ENCODE results near the gene MICU1. TPM values are rescaled to one million over a fixed set of nuclear protein-coding genes. Genes with fewer than 3 reads are reported as not detected.
A peak's percentile ranks its signal among the peaks of the same experiment; 100 is the strongest.

Gene MICU1
- polyA plus RNA-seq, 1 donor (not counting 4 experiments of a cell fraction or from before 2014, with no cell fraction given), result 19.4 TPM

DNA sequence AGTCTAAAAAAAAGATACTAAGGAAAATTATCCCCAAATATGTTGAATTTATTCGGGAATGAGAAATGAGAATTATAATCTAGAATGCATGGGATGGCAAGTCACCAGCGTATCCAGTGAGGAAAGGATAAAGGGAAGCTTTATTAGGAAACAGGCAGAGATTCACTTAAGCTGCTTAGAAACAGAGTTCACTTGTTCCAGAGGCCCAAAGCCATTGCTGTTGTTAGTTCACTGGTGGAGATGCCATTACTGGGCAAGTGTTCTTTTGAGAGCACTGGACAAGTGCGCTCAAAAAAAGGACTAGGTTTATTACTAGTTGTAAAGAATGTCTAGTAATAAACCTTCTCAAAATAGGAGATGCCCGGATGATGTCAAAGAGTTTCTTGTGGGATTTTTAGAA, 51.2 kb downstream of the MICU1 start:
- no peaks in the 10 kb centered on the region for H3K4me1 ChIP-seq (ENCODE audit: control insufficient read depth, extremely low read depth, insufficient read depth, low read length)

DNA sequence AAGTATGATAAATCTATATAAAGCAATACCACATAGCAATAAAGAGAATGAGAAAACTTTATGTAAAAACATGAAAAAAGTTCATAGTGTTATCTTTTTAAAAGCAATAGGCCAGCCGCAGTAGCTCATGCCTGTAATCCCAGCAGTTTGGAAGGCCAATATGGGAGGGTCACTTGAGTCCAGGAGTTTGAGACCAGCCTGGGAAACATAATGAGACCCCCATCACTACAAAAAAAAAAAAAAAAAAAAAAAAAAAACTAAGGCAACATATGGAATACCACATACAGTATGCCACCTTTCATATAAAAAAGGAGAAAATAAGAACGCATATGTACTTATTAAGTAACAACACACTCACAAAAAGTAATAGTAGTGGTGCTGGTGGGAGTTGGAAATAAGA, 52.8 kb downstream of the MICU1 start:
- Histone ChIP-seq H3K79me2 (ENCODE audit: control insufficient read depth, insufficient read depth, low read length) (no peaks in the 10 kb centered on the region), H3K27me3 (ENCODE audit: control insufficient read depth, extremely low read depth, insufficient read depth, low read length) (no peaks in the 10 kb centered on the region), H3K4me3 (ENCODE audit: control insufficient read depth in 2 of 3, extremely low read depth in 1 of 3, insufficient read depth in 2 of 3, low read depth in 1 of 3, low read length in 3 of 3) (no peak overlapping the region), H3K4me2 (ENCODE audit: control insufficient read depth, extremely low read depth, insufficient read depth, low read depth, low read length) (no peak overlapping the region), H3K4me1 (ENCODE audit: control insufficient read depth, extremely low read depth, insufficient read depth, low read length) (no peaks in the 10 kb centered on the region), H3K9ac (ENCODE audit: control insufficient read depth, extremely low read depth, insufficient read depth, low read length) (no peak overlapping the region), H3K9me1 (ENCODE audit: control insufficient read depth, extremely low read depth, insufficient read depth, low read length) (no peaks in the 10 kb centered on the region), H3K27ac (ENCODE audit: control insufficient read depth, insufficient read depth, low read length) (no peak overlapping the region), H3K36me3 (ENCODE audit: control insufficient read depth in 2 of 2, extremely low read depth in 1 of 2, insufficient read depth in 2 of 2, low read length in 2 of 2) (no peaks in the 10 kb centered on the region), H2AFZ (ENCODE audit: control insufficient read depth, low read length) (no peak overlapping the region), H3K9me3 (ENCODE audit: control insufficient read depth, low read depth, low read length) (no peaks in the 10 kb centered on the region), H4K20me1 (ENCODE audit: control insufficient read depth, extremely low read depth, insufficient read depth, low read length) (no peaks in the 10 kb centered on the region)
- DNase-seq (ENCODE audit: low read depth, low spot score), result no peak
- dilution Hi-C loops (cut with MboI; ENCODE audit: extremely low pct_ligation_motif_present, low sequenced_read_pairs), result no loop called here
- FAIRE-seq, result no peak
- TF ChIP-seq, protein P1, sequence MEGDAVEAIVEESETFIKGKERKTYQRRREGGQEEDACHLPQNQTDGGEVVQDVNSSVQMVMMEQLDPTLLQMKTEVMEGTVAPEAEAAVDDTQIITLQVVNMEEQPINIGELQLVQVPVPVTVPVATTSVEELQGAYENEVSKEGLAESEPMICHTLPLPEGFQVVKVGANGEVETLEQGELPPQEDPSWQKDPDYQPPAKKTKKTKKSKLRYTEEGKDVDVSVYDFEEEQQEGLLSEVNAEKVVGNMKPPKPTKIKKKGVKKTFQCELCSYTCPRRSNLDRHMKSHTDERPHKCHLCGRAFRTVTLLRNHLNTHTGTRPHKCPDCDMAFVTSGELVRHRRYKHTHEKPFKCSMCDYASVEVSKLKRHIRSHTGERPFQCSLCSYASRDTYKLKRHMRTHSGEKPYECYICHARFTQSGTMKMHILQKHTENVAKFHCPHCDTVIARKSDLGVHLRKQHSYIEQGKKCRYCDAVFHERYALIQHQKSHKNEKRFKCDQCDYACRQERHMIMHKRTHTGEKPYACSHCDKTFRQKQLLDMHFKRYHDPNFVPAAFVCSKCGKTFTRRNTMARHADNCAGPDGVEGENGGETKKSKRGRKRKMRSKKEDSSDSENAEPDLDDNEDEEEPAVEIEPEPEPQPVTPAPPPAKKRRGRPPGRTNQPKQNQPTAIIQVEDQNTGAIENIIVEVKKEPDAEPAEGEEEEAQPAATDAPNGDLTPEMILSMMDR (optimal IDR thresholded peaks at IDR 0.05 in 1 of 3, IDR thresholded peaks at IDR 0.05 in 1 of 3, conservative IDR thresholded peaks at IDR 0.05 in 1 of 3; ENCODE audit: extremely low read depth in 1 of 3, insufficient read depth in 2 of 3, low read length in 3 of 3), result no peak
- no peak for TF ChIP-seq EZH2 (IDR thresholded peaks at IDR 0.05; ENCODE audit: low read length)

More for the DNA sequence above, 51.2 kb downstream of the MICU1 start:
- no peak overlapping the region for H3K4me2 ChIP-seq (ENCODE audit: control insufficient read depth, extremely low read depth, insufficient read depth, low read depth, low read length)
- no peak overlapping the region for H2AFZ ChIP-seq (ENCODE audit: control insufficient read depth, low read length)
- no peak overlapping the region for H3K27ac ChIP-seq (ENCODE audit: control insufficient read depth, insufficient read depth, low read length)
- H3K4me3 ChIP-seq (ENCODE audit: control insufficient read depth in 2 of 3, extremely low read depth in 1 of 3, insufficient read depth in 2 of 3, low read depth in 1 of 3, low read length in 3 of 3), result no peak overlapping the region
- FAIRE-seq, result peak; percentile 52
- H3K36me3 ChIP-seq (ENCODE audit: control insufficient read depth in 2 of 2, extremely low read depth in 1 of 2, insufficient read depth in 2 of 2, low read length in 2 of 2), result no peaks in the 10 kb centered on the region
- TF ChIP-seq, protein P1 (optimal IDR thresholded peaks at IDR 0.05 in 1 of 3, IDR thresholded peaks at IDR 0.05 in 1 of 3, conservative IDR thresholded peaks at IDR 0.05 in 1 of 3; ENCODE audit: extremely low read depth in 1 of 3, insufficient read depth in 2 of 3, low read length in 3 of 3), result no peak
- no peak for TF ChIP-seq EZH2 (IDR thresholded peaks at IDR 0.05; ENCODE audit: low read length)
- H3K9me1 ChIP-seq (ENCODE audit: control insufficient read depth, extremely low read depth, insufficient read depth, low read length), result no peaks in the 10 kb centered on the region
- DNase-seq (ENCODE audit: low read depth, low spot score), result no peak
- H3K9me3 ChIP-seq (ENCODE audit: control insufficient read depth, low read depth, low read length), result no peaks in the 10 kb centered on the region
- dilution Hi-C loops (cut with MboI; ENCODE audit: extremely low pct_ligation_motif_present, low sequenced_read_pairs), result no loop called here
- no peak overlapping the region for H3K9ac ChIP-seq (ENCODE audit: control insufficient read depth, extremely low read depth, insufficient read depth, low read length)
- H3K27me3 ChIP-seq (ENCODE audit: control insufficient read depth, extremely low read depth, insufficient read depth, low read length), result no peaks in the 10 kb centered on the region
- H4K20me1 ChIP-seq (ENCODE audit: control insufficient read depth, extremely low read depth, insufficient read depth, low read length), result no peaks in the 10 kb centered on the region
- H3K79me2 ChIP-seq (ENCODE audit: control insufficient read depth, insufficient read depth, low read length), result no peaks in the 10 kb centered on the region

Data from keratinocyte (primary cell).